Activated CD4-positive, alpha-beta T cell treated with anti-CD3 and anti-CD28 coated beads, Interleukin-2, amount 10 ng/mL, durations not matched to agents 24 days and 14 days (primary cell): ENCODE results near the gene FBF1. TPM values are rescaled to one million over a fixed set of nuclear protein-coding genes. Genes with fewer than 3 reads are reported as not detected.
"Not testable (repeated sequence)": the region's sequence is repeated elsewhere in the genome, so short reads cannot be mapped to it uniquely, and the experiment has no call there.

Experiments
- DNase-seq: peaks from one replicate; pipeline ENCODE4 v3.0.0; 2022
- H3K27ac Mint-ChIP-seq: one replicate; pipeline ENCODE4 v1.8.0; 2022; ENCODE audit warnings: mild to moderate bottlenecking, mixed read lengths
- H3K27me3 Mint-ChIP-seq: one replicate; pipeline ENCODE4 v1.8.0; 2022; ENCODE audit warnings: mixed read lengths
- H3K36me3 Mint-ChIP-seq: one replicate; pipeline ENCODE4 v1.8.0; 2022; ENCODE audit warnings: low read depth, mild to moderate bottlenecking, mixed read lengths
- H3K4me1 Mint-ChIP-seq: one replicate; pipeline ENCODE4 v1.8.0; 2021; ENCODE audit warnings: mixed read lengths
- H3K4me3 Mint-ChIP-seq: one replicate; pipeline ENCODE4 v1.8.0; 2022; ENCODE audit warnings: mild to moderate bottlenecking, moderate library complexity, mixed read lengths
- H3K9me3 Mint-ChIP-seq: one replicate; pipeline ENCODE4 v1.8.0; 2021; ENCODE audit warnings: mixed read lengths
- intact Hi-C: fragments of 100-400 bp; cut with micrococcal nuclease; formaldehyde crosslinking; loops from one replicate; pipeline ENCODE4 v1.15.1; 2023
- total RNA-seq: library from RNA; stranded (reverse); gene quantifications from 2 replicates; pipeline ENCODE4 v1.2.3, GENCODE V29; 2022

FBF1 gene
- total RNA-seq, 1 donor from 2014 or later = 18.6 TPM

GRCh38 chr17:75891605-75892555 lies 49.0 kb downstream of the FBF1 start:
- H3K27ac Mint-ChIP-seq = no peak overlapping the region

GRCh38 chr17:75891022-75891604 lies 49.7 kb downstream of the FBF1 start:
- Mint-ChIP-seq H3K36me3 (peaks cover 27% of the 10 kb centered on the region), H3K4me1 (peaks cover 22% of the 10 kb centered on the region), H3K27ac (no peak overlapping the region), H3K27me3 (no peaks in the 10 kb centered on the region), H3K4me3 (no peak overlapping the region), H3K9me3 (no peaks in the 10 kb centered on the region)
- no peak for DNase-seq
- intact Hi-C loops = no loop called here

More at GRCh38 chr17:75891605-75892555, 49.0 kb downstream of the FBF1 start:
- intact Hi-C loops = no loop called here
- DNase-seq = no peak
- H3K27me3 Mint-ChIP-seq = no peaks in the 10 kb centered on the region
- H3K4me1 Mint-ChIP-seq = peaks cover 22% of the 10 kb centered on the region
- H3K36me3 Mint-ChIP-seq = peaks cover 24% of the 10 kb centered on the region
- H3K9me3 Mint-ChIP-seq = no peaks in the 10 kb centered on the region
- no peak overlapping the region for H3K4me3 Mint-ChIP-seq

GRCh38 chr17:75889454-75889853 lies 51.4 kb downstream of the FBF1 start:
- peak overlapping the region; percentile 34 for H3K27ac Mint-ChIP-seq
- no peak overlapping the region for H3K4me3 Mint-ChIP-seq
- peaks cover 19% of the 10 kb centered on the region for H3K36me3 Mint-ChIP-seq
- peaks cover under 1% of the 10 kb centered on the region for H3K27me3 Mint-ChIP-seq
- no peaks in the 10 kb centered on the region for H3K9me3 Mint-ChIP-seq
- intact Hi-C loops = no loop called here
- DNase-seq = no peak
- H3K4me1 Mint-ChIP-seq = peaks cover 13% of the 10 kb centered on the region

- DNase-seq = no peak
- peaks cover 13% of the 10 kb centered on the region for H3K36me3 Mint-ChIP-seq
- no peak overlapping the region for H3K4me3 Mint-ChIP-seq
- no peak overlapping the region for H3K27ac Mint-ChIP-seq
- intact Hi-C loops = no loop called here
- peaks cover 2% of the 10 kb centered on the region for H3K27me3 Mint-ChIP-seq
- no peaks in the 10 kb centered on the region for H3K9me3 Mint-ChIP-seq
- peaks cover 6% of the 10 kb centered on the region for H3K4me1 Mint-ChIP-seq
These were observed 52.4 kb downstream of the FBF1 start for GRCh38 chr17:75888484-75888883.

GRCh38 chr17:75885860-75886259 lies 55.0 kb downstream of the FBF1 start:
- intact Hi-C loops, H3K9me3 Mint-ChIP-seq, DNase-seq, H3K27me3 Mint-ChIP-seq, H3K4me3 Mint-ChIP-seq, H3K27ac Mint-ChIP-seq: not testable (repeated sequence)
- H3K36me3 Mint-ChIP-seq = peaks cover 12% of the 10 kb centered on the region
- peaks cover 12% of the 10 kb centered on the region for H3K4me1 Mint-ChIP-seq

- H3K4me1 Mint-ChIP-seq = peaks cover 12% of the 10 kb centered on the region
- peaks cover 10% of the 10 kb centered on the region for H3K36me3 Mint-ChIP-seq
- no peak for DNase-seq
- intact Hi-C loops = no loop called here
- no peak overlapping the region for H3K4me3 Mint-ChIP-seq
- H3K27me3 Mint-ChIP-seq = peaks cover 11% of the 10 kb centered on the region
- H3K9me3 Mint-ChIP-seq = no peaks in the 10 kb centered on the region
- H3K27ac Mint-ChIP-seq = no peak overlapping the region
These were observed 55.4 kb downstream of the FBF1 start for GRCh38 chr17:75885431-75885830.

GRCh38 chr17:75881678-75882454 lies 59.0 kb downstream of the FBF1 start:
- H3K4me1 Mint-ChIP-seq = peaks cover 18% of the 10 kb centered on the region
- H3K9me3 Mint-ChIP-seq = no peaks in the 10 kb centered on the region
- H3K36me3 Mint-ChIP-seq = peaks cover 3% of the 10 kb centered on the region
- no peak for DNase-seq
- no peak overlapping the region for H3K4me3 Mint-ChIP-seq
- H3K27ac Mint-ChIP-seq = no peak overlapping the region
- intact Hi-C loops = no loop called here
- H3K27me3 Mint-ChIP-seq = peaks cover 16% of the 10 kb centered on the region

GRCh38 chr17:75880266-75880665 lies 60.6 kb downstream of the FBF1 start:
- H3K27me3 Mint-ChIP-seq = peaks cover 16% of the 10 kb centered on the region
- H3K36me3 Mint-ChIP-seq = no peaks in the 10 kb centered on the region
- intact Hi-C loops = no loop called here
- DNase-seq = no peak
- peak overlapping the region; percentile 48 for H3K4me3 Mint-ChIP-seq
- H3K27ac Mint-ChIP-seq = no peak overlapping the region
- peaks cover 28% of the 10 kb centered on the region for H3K4me1 Mint-ChIP-seq
- H3K9me3 Mint-ChIP-seq = no peaks in the 10 kb centered on the region

- H3K27ac Mint-ChIP-seq = peak within 1 kb of the TSS; percentile 96
- peak; percentile 79 for DNase-seq
These were observed 62.5 kb downstream of the FBF1 start, which contains the start of gene TRIM47 for GRCh38 chr17:75878174-75878998. TRIM47 (minus strand) TSS chr17:75878581; CDS start chr17:75878548, 33 bp downstream.

GRCh38 chr17:75877752-75878173 lies 63.1 kb downstream of the FBF1 start:
- Mint-ChIP-seq H3K27me3 (peaks cover 14% of the 10 kb centered on the region), H3K9me3 (no peaks in the 10 kb centered on the region), H3K36me3 (no peaks in the 10 kb centered on the region), H3K27ac (peak overlapping the region; percentile 96), H3K4me1 (peaks cover 35% of the 10 kb centered on the region), H3K4me3 (peak overlapping the region; percentile 90)
- DNase-seq = peak; percentile 94
- intact Hi-C loops = loop anchor here (1.0 to 2.0 kb wide), 2 partner anchors 13 to 19 kb away; partner anchors contain the start of gene TRIM65

More at GRCh38 chr17:75878174-75878998, 62.5 kb downstream of the FBF1 start, which contains the start of gene TRIM47:
- peaks cover 33% of the 10 kb centered on the region for H3K4me1 Mint-ChIP-seq
- peak within 1 kb of the TSS; percentile 90 for H3K4me3 Mint-ChIP-seq
- peaks cover 14% of the 10 kb centered on the region for H3K27me3 Mint-ChIP-seq
- H3K9me3 Mint-ChIP-seq = no peaks in the 10 kb centered on the region
- intact Hi-C loops = no loop called here
- no peaks in the 10 kb centered on the region for H3K36me3 Mint-ChIP-seq

GRCh38 chr17:75876938-75877751 lies 63.7 kb downstream of the FBF1 start:
- Mint-ChIP-seq H3K4me1 (peaks cover 42% of the 10 kb centered on the region), H3K27me3 (peaks cover 10% of the 10 kb centered on the region), H3K9me3 (no peaks in the 10 kb centered on the region), H3K4me3 (peak overlapping the region; percentile 90), H3K27ac (peak overlapping the region; percentile 96), H3K36me3 (no peaks in the 10 kb centered on the region)
- intact Hi-C loops = loop anchor here (1.0 to 2.0 kb wide), 3 partner anchors 13 to 22 kb away; partner anchors contain the start of genes TRIM65 and WBP2
- peak; percentile 82 for DNase-seq
